GM18868 (cell line): ENCODE results near the gene TCEAL8.
A peak's percentile ranks its signal among the peaks of the same experiment; 100 is the strongest.

Source experiments
- ATAC-seq: cut with Tn5 transposase; IDR thresholded peaks from one replicate; pipeline ENCODE4 v1.9.1; 2021; ENCODE audit warnings: mild to moderate bottlenecking, moderate library complexity; ENCODE audit not compliant: unreplicated experiment

The TCEAL8 gene

GRCh38 chrX:103215425-103215991 is 39.4 kb downstream of the TCEAL8 start:
- peak; percentile 27 for ATAC-seq

GRCh38 chrX:103214870-103215424 is 40.0 kb downstream of the TCEAL8 start, which contains the start of gene BEX4:
TSS of gene BEX4 (plus strand) at chrX:103215108. CDS start at chrX:103216154, 1,046 bp downstream.
- peak; percentile 96 for ATAC-seq

- ATAC-seq, result no peak
These were observed 42.1 kb downstream of the TCEAL8 start for GRCh38 chrX:103212749-103213457.

DNA sequence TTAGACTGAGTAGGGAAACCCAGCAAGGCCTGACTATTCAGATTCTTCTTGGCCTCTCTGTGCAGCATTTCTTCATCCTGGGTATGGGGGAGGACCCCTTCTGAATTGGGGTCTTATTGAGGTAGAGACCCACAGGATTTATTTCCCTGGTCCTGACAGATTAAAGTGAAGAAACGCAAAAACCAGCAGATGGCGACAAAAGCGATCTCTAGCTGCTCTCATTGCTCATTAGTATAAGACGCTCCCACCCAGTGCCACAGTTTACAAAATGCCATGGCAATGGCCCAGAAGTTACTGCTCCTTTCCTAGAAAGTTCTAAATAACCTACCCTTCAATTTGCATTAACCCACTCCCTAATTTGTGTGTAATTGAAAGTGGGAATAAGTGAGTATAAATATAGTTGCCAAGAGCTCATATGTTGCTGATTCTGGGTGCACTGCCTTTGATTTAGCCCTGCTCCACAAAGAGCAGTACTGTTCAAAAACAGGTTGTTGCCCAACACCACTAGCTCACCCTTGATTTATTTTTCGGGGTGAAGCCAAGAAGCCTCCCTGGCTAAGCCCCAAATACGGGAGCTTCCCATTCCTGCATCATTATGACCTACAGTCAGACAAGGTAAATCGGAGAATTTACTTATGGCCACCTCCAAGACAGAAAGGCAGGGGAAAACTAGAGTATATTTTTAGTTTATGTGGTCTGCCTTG is 43.8 kb downstream of the TCEAL8 start:
- ATAC-seq, result peak; percentile 26

DNA sequence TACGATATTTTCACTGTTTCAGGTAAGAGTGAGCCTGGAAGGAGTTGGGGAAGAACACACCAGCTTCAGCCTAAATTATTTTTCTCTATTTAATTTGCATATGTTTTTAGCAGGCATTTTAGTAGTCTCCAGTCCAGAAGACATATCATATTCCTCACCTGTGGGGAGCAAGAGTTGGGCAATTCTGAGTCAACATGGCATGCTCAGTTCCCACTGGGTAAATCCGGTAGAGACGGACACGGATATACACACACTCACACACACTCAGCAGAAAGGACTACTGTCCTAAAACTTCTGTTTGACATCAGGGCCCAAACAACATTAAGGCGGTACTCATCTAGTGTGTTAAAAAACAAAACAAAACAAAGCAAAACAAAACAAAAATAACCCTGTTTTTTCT is 44.9 kb downstream of the TCEAL8 start:
- no peak for ATAC-seq
